ENCODE data around the gene ANKMY1.
"Not testable (repeated sequence)": the region's sequence is repeated elsewhere in the genome, so short reads cannot be mapped to it uniquely, and the experiment has no call there.

Gene ANKMY1

DNA sequence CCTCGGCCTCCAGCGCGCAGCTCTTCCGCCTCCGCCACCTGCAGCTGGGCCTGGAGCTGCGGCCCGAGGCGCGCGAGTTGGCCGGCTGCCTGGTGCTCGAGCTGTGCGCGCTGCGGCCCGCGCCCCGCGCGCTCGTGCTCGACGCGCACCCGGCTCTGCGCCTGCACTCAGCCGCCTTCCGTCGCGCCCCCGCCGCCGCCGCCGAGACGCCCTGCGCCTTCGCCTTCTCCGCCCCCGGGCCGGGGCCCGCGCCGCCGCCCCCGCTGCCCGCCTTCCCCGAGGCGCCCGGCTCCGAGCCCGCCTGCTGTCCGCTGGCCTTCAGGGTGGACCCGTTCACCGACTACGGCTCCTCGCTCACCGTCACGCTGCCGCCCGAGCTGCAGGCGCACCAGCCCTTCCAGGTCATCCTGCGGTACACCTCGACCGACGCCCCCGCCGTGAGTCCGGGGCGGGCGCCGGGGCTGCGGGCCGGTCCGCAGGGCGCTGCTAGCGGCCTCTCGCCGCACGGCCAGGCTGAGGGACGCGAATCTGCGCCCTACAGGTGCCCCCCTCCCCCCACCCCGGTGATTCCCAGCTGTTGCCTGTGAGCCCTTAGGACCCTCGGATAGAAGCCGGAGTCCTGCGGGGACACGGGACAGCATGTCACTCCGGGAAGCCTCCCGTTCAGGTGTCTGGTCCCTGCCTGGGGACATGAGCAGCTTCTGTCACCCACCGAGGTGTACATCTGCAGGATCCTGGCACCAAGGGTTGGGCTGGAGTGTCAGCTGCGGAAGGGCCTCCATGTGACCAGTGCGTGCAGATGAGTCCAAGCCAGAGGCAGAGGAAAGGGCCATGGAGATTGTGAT is 11.1 kb upstream of the ANKMY1 start:
- DNase-seq (ENCODE audit: low spot score), result peak; percentile 88

- peak; percentile 86 for DNase-seq (ENCODE audit: low spot score)
Observed at GRCh38 chr2:240567872-240568677, 10.3 kb upstream of the ANKMY1 start, which contains the start of gene RNPEPL1. TSS of gene RNPEPL1 (plus strand) at chr2:240568484. CDS start at chr2:240568587, 103 bp downstream.

DNA sequence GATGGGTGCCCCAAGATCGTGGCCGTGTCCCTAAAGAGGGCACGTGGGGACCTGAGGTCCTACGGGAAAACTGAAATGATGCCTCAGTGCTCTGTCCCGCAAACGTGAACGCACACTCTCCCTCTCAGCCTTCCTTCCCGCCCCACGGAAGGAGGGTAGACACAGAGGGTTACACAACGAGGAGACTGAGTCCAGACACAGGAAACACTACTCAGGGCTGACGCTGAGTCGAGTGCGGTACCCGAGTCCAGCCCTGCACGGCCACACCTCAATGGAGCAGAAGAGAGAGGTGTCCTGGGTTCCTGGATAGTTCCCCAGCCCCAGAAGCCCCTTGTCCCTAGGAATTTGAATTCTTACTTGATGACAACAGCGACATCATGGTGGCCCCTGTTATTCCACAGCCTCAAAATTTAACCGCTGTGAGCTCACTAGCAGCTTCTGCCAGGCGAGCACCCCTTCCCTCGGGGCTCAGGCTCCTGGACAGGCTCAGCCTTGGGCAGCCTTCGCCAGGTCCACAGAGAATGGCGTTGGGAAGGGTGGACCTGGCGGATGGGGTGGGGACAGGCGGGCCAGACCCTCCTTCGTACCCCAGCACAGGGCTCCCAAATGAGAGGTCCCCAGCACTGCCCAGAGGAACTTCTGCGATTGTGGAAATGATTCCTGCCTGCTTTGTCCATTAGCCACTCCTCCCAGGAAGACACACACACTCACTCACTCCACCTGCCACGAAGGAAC is 9.5 kb upstream of the ANKMY1 start:
- no peak for DNase-seq (ENCODE audit: low spot score)

- peak; percentile 92 for DNase-seq (ENCODE audit: low spot score)
Observed at GRCh38 chr2:240566203-240567136, 8.7 kb upstream of the ANKMY1 start.

- no peak for DNase-seq (ENCODE audit: low spot score)
Observed at GRCh38 chr2:240565333-240566202, 7.8 kb upstream of the ANKMY1 start.

DNA sequence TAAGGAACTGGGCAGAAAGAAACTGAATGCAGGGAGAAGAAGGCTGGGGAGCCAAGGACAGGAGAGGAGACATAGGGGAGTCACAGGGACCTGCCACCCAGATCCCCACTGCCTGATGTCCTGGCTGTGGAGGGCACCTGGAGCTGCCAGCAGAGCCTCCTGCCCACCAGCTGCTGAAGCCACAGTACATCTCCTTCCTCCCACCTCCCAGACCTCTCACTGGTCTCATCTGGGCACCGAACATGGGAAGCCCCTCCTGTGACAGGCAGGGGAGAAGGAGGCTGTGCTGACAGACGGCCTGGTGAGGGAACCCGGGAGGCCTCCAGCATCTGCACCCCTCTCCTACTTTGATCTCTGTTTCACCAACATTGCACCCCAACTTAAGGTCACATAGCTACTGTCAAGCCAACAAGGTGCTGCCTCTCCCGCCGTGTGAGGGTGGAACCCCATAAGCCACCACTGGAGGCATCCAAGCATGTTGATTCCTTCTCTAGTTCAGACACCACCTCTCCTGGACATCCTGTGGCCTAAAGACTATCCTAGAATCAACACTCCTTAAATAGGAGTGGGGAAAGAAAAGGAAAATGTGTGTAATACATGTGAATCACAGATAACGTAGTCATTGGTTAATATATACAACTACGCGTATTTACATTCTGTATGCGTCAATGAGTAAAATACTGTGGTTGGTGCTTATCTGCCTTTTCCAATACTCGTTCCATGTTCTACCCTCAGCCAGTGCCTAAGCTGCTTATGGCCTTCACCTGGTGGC is 7.0 kb upstream of the ANKMY1 start:
- no peak for DNase-seq (ENCODE audit: low spot score)

- no peak for DNase-seq (ENCODE audit: low spot score)
Observed at GRCh38 chr2:240563951-240564560, 6.3 kb upstream of the ANKMY1 start.

- DNase-seq (ENCODE audit: low spot score), result not testable (repeated sequence)
Observed at GRCh38 chr2:240563231-240563630, 5.4 kb upstream of the ANKMY1 start.

DNA sequence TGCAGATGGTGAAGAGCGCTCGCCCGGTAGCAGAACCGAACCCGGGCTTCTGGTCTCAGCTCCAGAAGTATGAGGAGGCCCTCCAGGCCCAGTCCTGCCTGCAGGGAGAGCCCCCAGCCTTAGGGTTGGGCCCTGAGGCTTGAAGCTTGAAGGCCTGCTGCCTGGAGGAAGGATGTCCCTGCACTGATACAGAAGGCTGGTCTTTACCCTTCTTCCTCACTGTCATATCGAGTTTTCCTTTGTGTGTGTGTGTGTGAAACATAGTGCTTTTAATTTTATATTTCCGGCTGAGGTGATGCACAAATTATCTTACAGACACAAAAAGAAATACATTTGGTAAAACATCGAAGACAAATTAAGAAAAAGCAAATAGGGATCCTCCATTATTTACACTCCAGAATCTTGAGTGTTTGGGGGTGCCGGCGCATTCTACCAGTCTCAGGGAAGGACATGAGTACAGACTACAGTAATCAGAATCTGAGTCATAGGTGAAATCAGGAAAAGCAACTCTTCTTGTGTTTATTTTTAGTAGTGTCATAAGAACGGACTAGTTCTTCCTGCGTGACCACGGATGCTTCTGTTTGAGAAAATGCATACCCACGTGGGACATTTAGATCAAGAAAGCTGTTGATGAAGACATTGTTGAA is 3.7 kb upstream of the ANKMY1 start:
- no peak for DNase-seq (ENCODE audit: low spot score)

GRCh38 chr2:240560480-240561324 is 2.9 kb upstream of the ANKMY1 start:
- peak; percentile 92 for DNase-seq (ENCODE audit: low spot score)

DNA sequence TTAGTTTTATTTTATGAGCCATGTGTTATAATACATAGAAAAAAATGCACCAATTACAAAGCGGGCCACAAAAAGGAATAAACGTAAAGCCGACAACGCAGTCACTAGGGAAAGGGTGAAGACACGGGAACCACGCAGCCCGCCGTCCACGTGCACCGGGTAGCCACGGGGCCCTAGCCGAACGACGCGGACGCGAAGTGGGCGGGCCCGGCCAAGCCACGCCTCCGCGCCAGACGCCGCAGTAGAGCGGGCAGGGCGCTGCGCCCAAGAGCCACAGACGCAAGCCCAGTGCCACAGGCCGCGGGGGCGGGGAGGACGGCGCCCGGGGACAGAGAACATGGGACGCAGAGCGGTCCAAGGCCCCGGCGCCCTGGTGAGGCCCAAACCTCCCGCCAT is 2.3 kb upstream of the ANKMY1 start, which contains the start of gene DUSP28:
Gene DUSP28 (plus strand): TSS at position 274 of the 396 bp plus-strand sequence. CDS start 328 bp downstream, outside the sequence.
- peak; percentile 94 for DNase-seq (ENCODE audit: low spot score)

GRCh38 chr2:240559286-240559685 is 1.5 kb upstream of the ANKMY1 start:
- DNase-seq (ENCODE audit: low spot score), result no peak

GRCh38 chr2:240558236-240558761 is 511 bp upstream of the ANKMY1 start:
- no peak for DNase-seq (ENCODE audit: low spot score)

DNA sequence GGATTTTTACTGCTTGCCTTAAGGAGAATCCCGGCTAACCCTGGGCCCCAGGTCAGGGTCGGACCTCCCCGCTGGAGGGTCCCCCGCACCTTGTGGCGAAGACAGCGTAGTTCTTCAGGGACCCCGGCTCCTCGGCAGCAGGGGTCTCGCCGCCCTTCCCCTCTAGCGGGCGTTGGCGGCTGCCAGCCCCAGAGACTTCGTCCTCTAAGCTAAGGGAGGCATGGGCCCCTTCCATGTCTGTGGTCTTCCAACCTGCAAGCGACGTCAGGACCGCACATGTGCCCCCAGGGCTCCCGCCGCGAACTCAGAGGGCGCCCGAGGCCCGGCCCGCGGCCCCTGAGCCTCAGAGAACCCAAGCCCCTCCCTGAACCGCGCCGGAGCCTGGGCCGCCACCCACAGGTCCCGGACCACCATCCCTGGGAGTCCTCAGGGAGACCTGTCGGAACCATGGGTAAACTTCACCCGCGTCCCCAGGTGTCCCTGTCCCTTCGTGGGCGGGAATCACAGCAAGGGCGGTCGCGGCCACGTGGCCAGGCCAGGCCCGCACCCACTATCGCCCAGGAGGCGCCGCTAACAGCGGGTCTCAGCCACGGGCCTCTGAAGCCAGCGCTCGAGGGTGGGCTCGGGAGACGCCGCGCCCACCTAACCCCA is 562 bp downstream of the ANKMY1 start:
- peak; percentile 15 for DNase-seq (ENCODE audit: low spot score)

GRCh38 chr2:240556553-240557100 is 1.2 kb downstream of the ANKMY1 start:
- peak; percentile 40 for DNase-seq (ENCODE audit: low spot score)

DNA sequence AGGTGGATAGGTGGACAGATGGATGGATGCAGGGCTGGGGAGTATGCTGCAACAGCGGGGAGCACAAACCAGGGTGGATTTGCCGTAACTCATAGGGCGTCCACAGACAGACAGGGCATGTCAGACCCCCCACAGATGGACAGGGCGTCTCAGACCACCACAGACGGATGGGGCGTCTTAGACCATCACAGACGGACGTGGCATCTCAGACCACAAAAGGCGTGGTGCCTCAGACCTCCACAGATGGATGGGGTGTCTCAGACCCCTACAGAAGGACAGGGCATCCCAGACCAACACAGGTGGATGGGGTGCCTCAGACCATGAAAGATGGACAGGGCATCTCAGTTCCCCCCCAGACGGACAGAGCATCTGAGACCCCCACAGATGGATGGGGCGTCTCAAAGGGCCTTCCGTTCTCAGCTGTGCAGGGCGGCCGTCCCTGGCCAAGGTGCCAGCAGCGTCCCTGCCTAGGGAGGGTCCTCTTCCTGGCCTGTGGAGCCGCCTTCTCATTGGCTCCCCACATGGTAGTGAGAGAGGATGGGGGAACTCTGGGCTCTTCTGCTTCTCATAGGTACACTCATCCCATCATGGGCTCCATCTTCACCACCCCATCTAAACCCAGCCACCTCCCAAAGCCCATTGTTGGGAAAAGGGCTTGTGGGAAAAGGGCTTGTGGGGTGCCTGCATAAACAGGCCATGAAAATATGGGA is 2.1 kb downstream of the ANKMY1 start:
- DNase-seq (ENCODE audit: low spot score), result no peak
